Measurements from ENCODE around the gene CYTL1. TPM values are rescaled to one million over a fixed set of nuclear protein-coding genes. Genes with fewer than 3 reads are reported as not detected.

Gene CYTL1
- total and polyA plus RNA-seq, 2 of the 13 experiments (the other 11 are each of a cell fraction or from before 2014, with no cell fraction given) = not detected

DNA sequence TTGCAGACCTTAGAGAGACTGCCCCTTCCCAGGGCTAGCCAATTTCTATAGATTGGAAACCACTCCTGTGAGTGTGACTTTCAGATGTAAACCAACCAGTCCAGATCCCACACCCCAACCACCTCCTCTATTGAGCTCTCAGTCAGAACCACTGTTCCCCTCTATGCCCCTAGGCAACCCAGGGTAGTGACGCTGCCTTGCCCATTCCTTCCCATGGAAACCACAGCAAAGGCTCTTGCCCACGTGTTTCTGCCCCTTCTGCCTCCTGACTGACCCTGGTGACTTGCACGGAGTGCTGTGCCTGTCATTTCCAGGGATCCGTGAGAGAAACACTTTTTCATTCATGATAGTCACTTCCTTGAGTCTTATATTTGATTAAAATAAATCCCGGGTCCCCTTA, 32.4 kb downstream of the CYTL1 start (continued):
- TF ChIP-seq, protein P1, sequence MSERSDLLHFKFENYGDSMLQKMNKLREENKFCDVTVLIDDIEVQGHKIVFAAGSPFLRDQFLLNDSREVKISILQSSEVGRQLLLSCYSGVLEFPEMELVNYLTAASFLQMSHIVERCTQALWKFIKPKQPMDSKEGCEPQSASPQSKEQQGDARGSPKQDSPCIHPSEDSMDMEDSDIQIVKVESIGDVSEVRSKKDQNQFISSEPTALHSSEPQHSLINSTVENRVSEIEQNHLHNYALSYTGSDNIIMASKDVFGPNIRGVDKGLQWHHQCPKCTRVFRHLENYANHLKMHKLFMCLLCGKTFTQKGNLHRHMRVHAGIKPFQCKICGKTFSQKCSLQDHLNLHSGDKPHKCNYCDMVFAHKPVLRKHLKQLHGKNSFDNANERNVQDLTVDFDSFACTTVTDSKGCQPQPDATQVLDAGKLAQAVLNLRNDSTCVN (CRISPR knock-in tag; IDR thresholded peaks at IDR 0.05; ENCODE audit: borderline replicate concordance) = no peak

DNA sequence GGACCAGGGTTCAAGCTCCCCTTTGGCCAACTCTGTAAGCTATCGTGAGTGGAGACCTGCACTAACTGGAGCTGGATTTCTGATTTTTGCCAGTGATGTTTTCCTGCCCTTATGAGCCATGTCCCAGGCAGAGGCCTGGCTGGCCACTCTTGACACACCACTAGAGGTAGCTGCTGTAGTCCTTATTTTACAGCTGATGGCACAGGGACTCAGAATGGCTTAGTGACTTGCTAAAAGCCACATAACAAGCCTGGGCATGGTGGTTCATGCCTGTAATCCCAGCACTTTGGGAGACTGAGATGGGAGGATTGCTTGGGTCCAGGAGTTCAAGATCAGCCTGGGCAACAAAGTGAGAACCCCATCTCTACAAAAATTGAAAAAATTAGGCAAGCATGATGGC, 33.4 kb downstream of the CYTL1 start:
- Histone ChIP-seq H3K36me3 (replicated peaks in 1 of 2; ENCODE audit: control insufficient read depth in 1 of 2, insufficient read depth in 2 of 2, low read length in 2 of 2) (no peaks in the 10 kb centered on the region), H2AFZ (ENCODE audit: low read length) (no peak overlapping the region), H3K4me1 (ENCODE audit: insufficient read depth, low read length) (no peaks in the 10 kb centered on the region), H3K27ac (ENCODE audit: extremely low read length, insufficient read depth, low read length) (no peak overlapping the region), H4K20me1 (ENCODE audit: insufficient read depth, low read length) (no peaks in the 10 kb centered on the region), H3K9ac (ENCODE audit: insufficient read depth, low read depth, low read length) (no peak overlapping the region), H3K9me3 (ENCODE audit: low read length) (no peaks in the 10 kb centered on the region), H3K79me2 (ENCODE audit: insufficient read depth, low read length) (no peaks in the 10 kb centered on the region), H3K4me2 (ENCODE audit: low read depth, low read length) (no peak overlapping the region), H3K27me3 (ENCODE audit: control insufficient read depth in 1 of 2, insufficient read depth in 2 of 2, low read length in 2 of 2) (peaks cover 5 to 11% of the 10 kb centered on the region in 2 experiments; a peak in 4 of 5 replicates), H3K4me3 (replicated peaks in 1 of 3; ENCODE audit: insufficient read depth in 1 of 3, low read depth in 2 of 3, low read length in 3 of 3) (no peak overlapping the region)
- intact Hi-C loops (cut with micrococcal nuclease; ENCODE audit: unreplicated experiment) (no loop called here), in situ Hi-C loops (cut with HindIII; ENCODE audit: extremely low pct_ligation_motif_present, low pct_unique_long_range_greater_than_20kb) (loop anchor here (25.0 kb wide), 1 partner anchor 826 kb away; no protein-coding TSS in a partner anchor)
- CTCF ChIA-PET (ENCODE audit: low intra/inter-chr PET ratio, low total read pairs) = no interaction called here
- BruUV-seq (replicated peaks) = no TSS peak
- FAIRE-seq (no peak), DNase-seq (ENCODE audit: low spot score) (no peak), ATAC-seq (peak; percentile 75)
- POLR2A ChIA-PET = no interaction called here
- no CpG with 5 or more reads among the region's 1 CpG for WGBS (ENCODE audit: low lambda C conversion rate)
- TF ChIP-seq KMT2B (CRISPR knock-in tag; IDR thresholded peaks at IDR 0.05) (no peak), ZBTB7A (CRISPR knock-in tag; IDR thresholded peaks at IDR 0.05) (no peak)
- TF ChIP-seq, protein P2, sequence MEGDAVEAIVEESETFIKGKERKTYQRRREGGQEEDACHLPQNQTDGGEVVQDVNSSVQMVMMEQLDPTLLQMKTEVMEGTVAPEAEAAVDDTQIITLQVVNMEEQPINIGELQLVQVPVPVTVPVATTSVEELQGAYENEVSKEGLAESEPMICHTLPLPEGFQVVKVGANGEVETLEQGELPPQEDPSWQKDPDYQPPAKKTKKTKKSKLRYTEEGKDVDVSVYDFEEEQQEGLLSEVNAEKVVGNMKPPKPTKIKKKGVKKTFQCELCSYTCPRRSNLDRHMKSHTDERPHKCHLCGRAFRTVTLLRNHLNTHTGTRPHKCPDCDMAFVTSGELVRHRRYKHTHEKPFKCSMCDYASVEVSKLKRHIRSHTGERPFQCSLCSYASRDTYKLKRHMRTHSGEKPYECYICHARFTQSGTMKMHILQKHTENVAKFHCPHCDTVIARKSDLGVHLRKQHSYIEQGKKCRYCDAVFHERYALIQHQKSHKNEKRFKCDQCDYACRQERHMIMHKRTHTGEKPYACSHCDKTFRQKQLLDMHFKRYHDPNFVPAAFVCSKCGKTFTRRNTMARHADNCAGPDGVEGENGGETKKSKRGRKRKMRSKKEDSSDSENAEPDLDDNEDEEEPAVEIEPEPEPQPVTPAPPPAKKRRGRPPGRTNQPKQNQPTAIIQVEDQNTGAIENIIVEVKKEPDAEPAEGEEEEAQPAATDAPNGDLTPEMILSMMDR (CRISPR knock-in tag; IDR thresholded peaks at IDR 0.05) = peak; percentile 21; the same call in 1 of the 2 replicates
